Amniotic epithelial cell (primary cell): ENCODE measurements around the gene RFPL3.
"Not testable (repeated sequence)": the region's sequence is repeated elsewhere in the genome, so short reads cannot be mapped to it uniquely, and the experiment has no call there.

ENCODE experiments used
- DNase-seq: peaks from one replicate; pipeline ENCODE4 v3.0.0-alpha.2; 2010; ENCODE audit warnings: low read depth

Gene RFPL3

GRCh38 chr22:32331236-32331917 lies 26.3 kb upstream of the RFPL3 start:
- DNase-seq, result no peak

GRCh38 chr22:32331918-32332725 lies 25.5 kb upstream of the RFPL3 start:
- DNase-seq, result no peak

GRCh38 chr22:32333141-32333768 lies 24.4 kb upstream of the RFPL3 start:
- no peak for DNase-seq

GRCh38 chr22:32333769-32334659 lies 23.7 kb upstream of the RFPL3 start:
- DNase-seq, result no peak

GRCh38 chr22:32334660-32335365 lies 22.9 kb upstream of the RFPL3 start:
- DNase-seq, result no peak

- DNase-seq, result no peak
Measured at GRCh38 chr22:32335471-32335870, 22.2 kb upstream of the RFPL3 start.

GRCh38 chr22:32336121-32336603 lies 21.5 kb upstream of the RFPL3 start:
- no peak for DNase-seq

GRCh38 chr22:32336771-32337424 lies 20.8 kb upstream of the RFPL3 start:
- no peak for DNase-seq

- not testable (repeated sequence) for DNase-seq
Measured at GRCh38 chr22:32337425-32337824, 20.2 kb upstream of the RFPL3 start.

GRCh38 chr22:32338757-32339156 lies 18.9 kb upstream of the RFPL3 start:
- DNase-seq, result no peak

- DNase-seq, result no peak
Measured at GRCh38 chr22:32339190-32340012, 18.3 kb upstream of the RFPL3 start.

GRCh38 chr22:32340411-32340810 lies 17.3 kb upstream of the RFPL3 start:
- DNase-seq, result no peak

GRCh38 chr22:32341122-32341740 lies 16.4 kb upstream of the RFPL3 start:
- no peak for DNase-seq

GRCh38 chr22:32342977-32343376 lies 14.7 kb upstream of the RFPL3 start:
- no peak for DNase-seq

- DNase-seq, result no peak
Measured at GRCh38 chr22:32343941-32344340, 13.7 kb upstream of the RFPL3 start.

GRCh38 chr22:32348031-32348611 lies 9.5 kb upstream of the RFPL3 start:
- DNase-seq, result no peak

- not testable (repeated sequence) for DNase-seq
Measured at GRCh38 chr22:32351875-32352274, 5.8 kb upstream of the RFPL3 start.

GRCh38 chr22:32352681-32353080 lies 5.0 kb upstream of the RFPL3 start:
- DNase-seq, result no peak

- no peak for DNase-seq
Measured at GRCh38 chr22:32353292-32353691, 4.4 kb upstream of the RFPL3 start.
